ENCODE results near the gene TMEM240. TPM values are rescaled to one million over a fixed set of nuclear protein-coding genes. Genes with fewer than 3 reads are reported as not detected.
"Not testable (repeated sequence)": the region's sequence is repeated elsewhere in the genome, so short reads cannot be mapped to it uniquely, and the experiment has no call there.

TMEM240 gene
- total RNA-seq, 4 donors from 2014 or later: 1.2 to 4.5 (median 1.3) TPM

DNA sequence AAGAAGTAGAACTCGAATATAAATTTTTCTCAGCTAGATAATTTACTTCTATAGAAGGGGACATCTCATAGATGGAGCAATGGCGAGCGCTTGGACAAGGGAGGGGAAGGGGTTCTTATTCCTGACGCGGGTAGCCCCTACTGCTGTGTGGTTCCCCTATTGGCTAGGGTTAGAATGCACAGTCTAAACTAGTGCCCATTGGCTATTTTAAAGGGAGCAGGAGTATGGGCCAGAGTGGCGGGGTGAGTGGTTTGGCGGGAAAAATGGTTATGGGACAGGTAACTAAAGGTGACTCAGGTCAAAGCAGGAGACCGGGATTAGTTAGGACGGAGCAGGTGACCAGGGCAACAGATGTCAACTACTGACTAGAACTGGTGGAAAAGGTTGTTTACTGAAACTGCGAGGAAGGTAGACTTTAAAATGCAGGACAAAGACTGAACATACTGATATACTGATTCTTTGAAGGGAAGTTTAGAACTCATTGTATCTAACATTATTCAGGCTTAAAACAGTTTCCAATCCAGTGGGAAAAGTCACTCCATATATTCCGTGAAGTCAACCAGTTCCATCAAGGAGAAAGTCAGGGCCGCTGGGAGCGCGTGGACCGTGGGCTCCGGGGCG, 29.4 kb downstream of the TMEM240 start:
- Histone ChIP-seq H3K4me1 (peaks cover 4 to 9% of the 10 kb centered on the region in 2 donors), H3K4me3 (replicated peaks in 1 of 3) (peak overlapping the region; percentile 63 to 91 (median 90)), H3K9me3 (no peaks in the 10 kb centered on the region), H3K27ac (peak overlapping the region; percentile 55 to 91 (median 87)), H3K27me3 (no peaks in the 10 kb centered on the region), H3K36me3 (no peaks in the 10 kb centered on the region)
- 14 to 17% methylated on average over 14 to 17 of the region's 17 CpGs for WGBS, 2 donors
- no peak for TF ChIP-seq POLR2A (IDR thresholded peaks at IDR 0.05)
- TF ChIP-seq, protein P1, sequence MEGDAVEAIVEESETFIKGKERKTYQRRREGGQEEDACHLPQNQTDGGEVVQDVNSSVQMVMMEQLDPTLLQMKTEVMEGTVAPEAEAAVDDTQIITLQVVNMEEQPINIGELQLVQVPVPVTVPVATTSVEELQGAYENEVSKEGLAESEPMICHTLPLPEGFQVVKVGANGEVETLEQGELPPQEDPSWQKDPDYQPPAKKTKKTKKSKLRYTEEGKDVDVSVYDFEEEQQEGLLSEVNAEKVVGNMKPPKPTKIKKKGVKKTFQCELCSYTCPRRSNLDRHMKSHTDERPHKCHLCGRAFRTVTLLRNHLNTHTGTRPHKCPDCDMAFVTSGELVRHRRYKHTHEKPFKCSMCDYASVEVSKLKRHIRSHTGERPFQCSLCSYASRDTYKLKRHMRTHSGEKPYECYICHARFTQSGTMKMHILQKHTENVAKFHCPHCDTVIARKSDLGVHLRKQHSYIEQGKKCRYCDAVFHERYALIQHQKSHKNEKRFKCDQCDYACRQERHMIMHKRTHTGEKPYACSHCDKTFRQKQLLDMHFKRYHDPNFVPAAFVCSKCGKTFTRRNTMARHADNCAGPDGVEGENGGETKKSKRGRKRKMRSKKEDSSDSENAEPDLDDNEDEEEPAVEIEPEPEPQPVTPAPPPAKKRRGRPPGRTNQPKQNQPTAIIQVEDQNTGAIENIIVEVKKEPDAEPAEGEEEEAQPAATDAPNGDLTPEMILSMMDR (IDR thresholded peaks at IDR 0.05): no peak
- DNase-seq: no peak
- intact Hi-C loops (cut with DNase I): no loop called here

DNA sequence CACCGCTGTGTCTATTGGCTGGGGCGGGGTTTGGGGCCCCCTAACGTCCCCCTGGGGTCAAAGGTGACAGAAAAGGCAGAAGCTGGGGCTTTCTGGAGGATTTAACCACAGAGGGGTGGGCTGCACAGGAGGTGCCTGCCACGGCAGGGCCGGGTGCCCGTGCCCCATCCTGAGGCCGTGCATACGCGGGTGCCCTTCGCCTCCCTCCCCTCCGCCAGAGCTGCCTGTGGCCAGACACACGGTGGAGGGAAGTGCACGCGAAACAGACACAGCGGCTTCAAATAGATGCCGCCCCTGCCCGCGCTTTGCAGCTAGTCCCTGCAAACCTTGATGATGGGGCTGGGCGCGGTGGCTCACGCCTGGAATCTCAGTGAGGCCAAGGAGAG, 31.0 kb downstream of the TMEM240 start:
- intact Hi-C loops (cut with DNase I): not testable (repeated sequence)

DNA sequence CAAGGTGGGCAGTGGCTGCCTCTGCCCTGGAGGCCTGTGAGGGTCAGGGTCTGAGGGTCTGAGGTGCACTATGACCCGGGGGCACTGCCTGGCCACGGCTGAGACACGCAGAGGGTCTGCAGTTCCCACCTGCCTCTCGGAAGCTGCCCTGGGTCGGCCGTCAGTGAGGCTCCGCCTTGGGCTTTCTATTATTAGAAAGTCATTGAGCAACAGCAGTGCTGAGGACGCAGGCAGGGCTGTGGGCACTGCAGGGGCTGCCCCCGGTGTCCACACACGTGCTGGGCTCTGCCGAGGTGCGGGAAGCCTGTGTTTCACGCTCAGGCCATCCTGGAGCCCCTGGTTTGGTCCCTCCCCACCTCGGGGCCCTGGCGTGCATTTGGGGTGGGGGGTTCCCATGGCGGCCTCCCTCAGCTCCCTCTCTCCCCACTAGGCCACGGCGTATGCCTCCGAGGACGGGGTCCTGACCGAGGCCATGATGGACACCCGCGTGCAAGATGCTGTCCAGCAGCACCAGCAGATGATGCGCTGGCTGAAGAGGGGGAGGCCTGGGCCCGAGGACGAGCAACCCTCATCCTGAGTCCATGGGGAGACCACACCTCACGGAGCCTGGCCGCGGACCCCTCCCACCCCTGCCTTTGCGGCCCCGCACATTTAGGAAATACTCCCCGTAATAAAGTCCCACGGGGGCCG, 31.5 kb downstream of the TMEM240 start:
- H3K27ac ChIP-seq; H3K9me3 ChIP-seq; intact Hi-C loops (cut with DNase I); H3K27me3 ChIP-seq; H3K4me3 ChIP-seq (replicated peaks in 1 of 3); H3K36me3 ChIP-seq; DNase-seq: not testable (repeated sequence)
- H3K4me1 ChIP-seq: peaks cover 4 to 19% of the 10 kb centered on the region in 2 donors
- 89% methylated on average over 20 of the region's 34 CpGs; no CpG with 5 or more reads in 1 of the 2 donors for WGBS, 2 donors

More for the DNA sequence above, 31.0 kb downstream of the TMEM240 start:
- DNase-seq; H3K9me3 ChIP-seq; H3K4me3 ChIP-seq (replicated peaks in 1 of 3); H3K27me3 ChIP-seq; H3K27ac ChIP-seq; H3K36me3 ChIP-seq: not testable (repeated sequence)
- peaks cover 4 to 19% of the 10 kb centered on the region in 2 donors for H3K4me1 ChIP-seq
- 93% methylated on average over 10 of the region's 21 CpGs; no CpG with 5 or more reads in 1 of the 2 donors for WGBS, 2 donors

DNA sequence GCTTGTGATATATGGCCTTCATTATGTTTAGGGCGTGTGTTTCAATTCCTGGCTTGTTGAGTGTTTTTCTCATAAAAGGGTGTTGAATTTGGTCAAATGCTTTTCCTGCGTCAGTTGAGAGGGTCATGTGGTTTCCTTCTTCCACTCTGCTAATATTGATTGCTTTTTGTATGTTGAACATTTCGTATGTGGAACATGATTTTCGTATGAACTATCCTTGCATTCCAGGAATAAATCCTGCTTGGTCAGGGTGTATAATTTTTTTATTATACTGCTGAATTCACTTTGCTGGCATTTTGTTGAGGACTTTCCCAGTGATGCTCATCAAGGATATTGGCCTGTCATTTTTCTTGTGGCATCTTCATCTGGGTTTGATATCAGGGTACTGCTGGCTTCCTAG, 33.1 kb downstream of the TMEM240 start:
- H3K4me1 ChIP-seq: peaks cover 4 to 19% of the 10 kb centered on the region in 2 donors
- H3K27ac ChIP-seq: no peak overlapping the region
- H3K27me3 ChIP-seq: no peaks in the 10 kb centered on the region
- no peak for DNase-seq
- no peak for TF ChIP-seq POLR2A (IDR thresholded peaks at IDR 0.05)
- H3K36me3 ChIP-seq: no peaks in the 10 kb centered on the region
- no peaks in the 10 kb centered on the region for H3K9me3 ChIP-seq
- intact Hi-C loops (cut with DNase I): no loop called here
- 94 to 97% methylated on average over 4 of the region's 4 CpGs for WGBS, 2 donors
- no peak overlapping the region for H3K4me3 ChIP-seq (replicated peaks in 1 of 3)

DNA sequence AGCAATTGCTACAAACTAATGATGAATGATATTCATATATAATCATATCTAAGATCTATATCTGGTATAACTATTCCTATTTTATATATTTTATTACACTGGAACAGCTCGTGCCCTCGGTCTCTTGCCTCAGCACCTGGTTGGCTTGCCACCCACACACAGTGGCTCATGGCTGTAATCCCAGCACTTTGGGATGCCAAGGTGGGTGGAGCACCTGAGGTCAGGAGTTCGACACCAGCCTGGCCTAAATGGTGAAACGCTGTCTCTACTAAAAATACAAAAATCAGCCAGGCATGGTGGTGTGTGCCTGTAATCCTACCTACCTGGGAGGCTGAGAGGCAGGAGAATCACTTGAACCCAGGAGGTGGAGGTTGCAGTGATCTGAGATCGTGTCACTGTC, 34.6 kb downstream of the TMEM240 start:
- H3K4me3 ChIP-seq (replicated peaks in 1 of 3); H3K9me3 ChIP-seq; H3K27me3 ChIP-seq; intact Hi-C loops (cut with DNase I); H3K36me3 ChIP-seq: not testable (repeated sequence)
- DNase-seq: peak in 1 of 2 donors; percentile 12
- H3K27ac ChIP-seq: peak overlapping the region; percentile 67 to 81 (median 77)
- H3K4me1 ChIP-seq: peaks cover under 1 to 15% of the 10 kb centered on the region in 2 donors
- WGBS, 2 donors: 68 to 76% methylated on average over 5 of the region's 5 CpGs

DNA sequence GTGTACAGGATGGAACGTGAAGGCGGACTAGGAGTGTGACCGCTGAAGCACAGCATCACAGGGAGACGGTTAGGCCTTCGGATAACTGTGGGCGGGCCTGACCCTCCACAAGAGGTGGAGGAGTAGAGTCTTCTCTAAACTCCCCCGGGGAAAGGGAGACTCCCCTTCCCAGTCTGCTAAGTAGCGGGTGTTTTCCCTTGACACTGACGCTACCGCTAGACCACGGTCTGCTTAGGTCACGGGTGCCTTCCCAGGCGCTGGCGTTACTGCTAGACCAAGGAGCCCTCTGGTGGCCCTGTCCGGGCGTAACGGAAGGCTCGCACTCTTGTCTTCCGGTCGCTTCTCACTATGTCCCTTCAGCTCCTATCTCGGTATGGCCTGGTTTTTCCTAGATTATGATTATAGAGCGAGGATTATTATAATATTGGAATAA, 35.0 kb downstream of the TMEM240 start:
- H3K36me3 ChIP-seq; H3K4me3 ChIP-seq (replicated peaks in 1 of 3); intact Hi-C loops (cut with DNase I); H3K27me3 ChIP-seq; H3K9me3 ChIP-seq: not testable (repeated sequence)
- Histone ChIP-seq H3K4me1 (peaks cover 0 to 13% of the 10 kb centered on the region in 2 donors), H3K27ac (peak overlapping the region; percentile 67 to 81 (median 77))
- WGBS, 2 donors: 10% methylated on average over 11 to 16 of the region's 22 CpGs
- TF ChIP-seq, protein P1 (IDR thresholded peaks at IDR 0.05): peak in 4 of 6 experiments; percentile 34 to 60 (median 52)
- peak; percentile 64 to 68 for DNase-seq

DNA sequence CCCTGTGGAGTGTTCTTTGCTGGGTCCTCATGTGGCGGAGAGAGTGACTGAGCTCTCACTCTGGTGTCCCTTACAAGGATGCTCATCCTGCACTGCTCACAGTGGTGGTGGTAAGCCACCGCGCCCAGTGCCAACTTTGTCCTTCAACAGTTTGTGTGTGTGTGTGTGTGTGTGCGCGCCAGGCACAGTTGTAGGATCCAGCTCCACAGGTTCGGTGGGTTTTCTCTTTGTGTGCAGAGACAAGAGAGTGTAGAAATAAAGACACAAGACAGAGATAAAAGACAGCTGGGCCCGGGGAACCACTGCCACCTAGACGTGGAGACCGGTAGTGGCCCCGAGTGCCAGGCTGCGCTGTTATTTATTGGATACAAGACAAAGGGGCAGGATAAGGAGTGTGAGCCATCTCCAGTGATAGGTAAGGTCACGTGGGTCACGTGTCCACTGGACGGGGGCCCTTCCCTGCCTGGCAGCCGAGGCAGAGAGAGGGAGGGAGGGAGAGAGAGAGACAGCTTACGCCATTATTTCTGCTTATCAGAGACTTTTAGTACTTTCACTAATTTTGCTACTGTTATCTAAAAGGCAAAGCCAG, 35.6 kb downstream of the TMEM240 start:
- H3K27me3 ChIP-seq; H3K9me3 ChIP-seq; intact Hi-C loops (cut with DNase I); H3K36me3 ChIP-seq; H3K4me3 ChIP-seq (replicated peaks in 1 of 3): not testable (repeated sequence)
- Histone ChIP-seq H3K27ac (peak overlapping the region; percentile 67 to 81 (median 77)), H3K4me1 (peaks cover 0 to 13% of the 10 kb centered on the region in 2 donors)
- peak in 1 of 2 donors; percentile 45 for TF ChIP-seq POLR2A (IDR thresholded peaks at IDR 0.05)
- TF ChIP-seq, protein P1 (IDR thresholded peaks at IDR 0.05): peak; percentile 35 to 85 (median 66)
- WGBS, 2 donors: 38 to 48% methylated on average over 15 to 16 of the region's 16 CpGs
- DNase-seq: peak; percentile 72 to 80

DNA sequence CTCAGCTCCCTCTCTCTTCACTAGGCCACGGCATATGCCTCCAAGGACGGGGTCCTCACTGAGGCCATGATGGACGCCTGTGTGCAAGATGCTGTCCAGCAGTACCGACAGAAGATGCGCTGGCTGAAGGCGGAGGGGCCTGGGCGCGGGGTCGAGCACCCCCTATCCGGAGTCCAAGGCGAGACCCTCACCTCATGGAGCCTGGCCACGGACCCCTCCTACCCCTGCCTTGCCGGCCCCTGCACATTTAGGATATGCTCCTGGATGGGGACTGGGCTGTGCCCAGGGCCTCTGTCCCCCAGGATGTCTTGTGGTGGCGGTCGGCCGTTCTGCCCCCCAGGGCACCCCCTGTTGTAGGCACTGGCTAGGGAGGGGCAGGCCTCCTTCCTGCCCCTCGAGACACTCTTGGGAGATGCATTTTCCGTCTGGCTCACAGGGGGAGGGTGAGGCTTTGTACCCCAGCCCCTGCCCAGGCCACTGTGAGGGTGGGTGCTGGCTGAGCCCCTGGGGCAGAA, 44.9 kb downstream of the TMEM240 start:
- 90 to 95% methylated on average over 3 to 18 of the region's 18 CpGs for WGBS, 2 donors
- H3K27me3 ChIP-seq; H3K27ac ChIP-seq; H3K9me3 ChIP-seq; DNase-seq; H3K4me3 ChIP-seq (replicated peaks in 1 of 3); H3K4me1 ChIP-seq; intact Hi-C loops (cut with DNase I): not testable (repeated sequence)
- peaks cover 8 to 12% of the 10 kb centered on the region in 2 donors for H3K36me3 ChIP-seq

DNA sequence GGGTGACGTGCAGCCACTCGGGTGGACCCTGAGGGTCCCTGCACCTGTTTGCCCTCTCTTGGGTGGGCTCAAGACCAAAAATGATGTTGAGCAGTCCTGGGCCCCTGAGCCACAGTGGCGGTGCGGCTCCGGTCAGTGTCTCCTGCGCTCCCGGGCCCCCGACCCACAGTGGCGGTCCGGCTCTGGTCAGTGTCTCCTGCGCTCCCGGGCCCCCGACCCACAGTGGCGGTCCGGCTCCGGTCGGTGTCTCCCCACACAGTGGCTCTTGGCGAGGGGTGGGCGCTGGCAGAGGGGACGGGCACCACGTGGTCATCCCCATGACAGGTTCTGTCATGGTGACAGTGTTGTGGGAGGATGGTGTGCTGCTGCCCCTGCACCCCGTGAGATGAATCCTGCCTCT, 46.1 kb downstream of the TMEM240 start:
- H3K27me3 ChIP-seq; H3K9me3 ChIP-seq; H3K4me1 ChIP-seq; H3K4me3 ChIP-seq (replicated peaks in 1 of 3); intact Hi-C loops (cut with DNase I); DNase-seq; H3K27ac ChIP-seq: not testable (repeated sequence)
- 97% methylated on average over 22 of the region's 22 CpGs; no CpG with 5 or more reads in 1 of the 2 donors for WGBS, 2 donors
- H3K36me3 ChIP-seq: peaks cover 19 to 21% of the 10 kb centered on the region in 2 donors

Measured in thyroid gland (tissue), 4 donors.